ENCODE measurements around the gene FGF18. TPM values are rescaled to one million over a fixed set of nuclear protein-coding genes. Genes with fewer than 3 reads are reported as not detected.
A peak's percentile ranks its signal among the peaks of the same experiment; 100 is the strongest.

The FGF18 gene
- total RNA-seq, 1 experiment from 2014 or later = 0.94 TPM

DNA sequence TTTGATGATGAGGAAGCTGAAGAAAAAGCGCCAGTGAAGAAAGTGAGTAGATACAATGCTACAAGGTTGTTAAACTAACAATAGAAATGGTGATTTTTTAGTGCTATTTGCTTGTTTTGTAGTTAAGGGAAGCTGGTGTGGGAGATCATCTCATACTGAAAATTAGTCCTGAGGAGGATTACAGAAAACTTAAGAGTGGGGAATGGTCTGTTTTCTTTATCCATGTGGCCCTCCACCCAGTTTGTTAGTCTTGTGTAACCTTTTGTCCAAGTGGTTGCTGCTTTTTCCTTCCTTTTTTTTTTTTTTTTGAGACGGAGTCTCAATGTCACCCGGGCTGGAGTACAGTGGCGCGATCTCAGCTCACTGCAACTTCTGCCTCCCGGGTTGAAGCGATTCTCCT is 19.3 kb upstream of the FGF18 start:
- DNase-seq = no peak
- Histone ChIP-seq H2BK20ac (ENCODE audit: low read depth, low read length, poor library complexity, severe bottlenecking) (no peak overlapping the region), H2BK5ac (ENCODE audit: insufficient read length, low read length) (no peak overlapping the region), H2BK12ac (ENCODE audit: insufficient read length, low read depth, low read length) (no peak overlapping the region), H2AFZ (ENCODE audit: low read length) (no peak overlapping the region), H3K4me2 (ENCODE audit: insufficient read depth, insufficient read length, low read length) (no peak overlapping the region), H2BK120ac (ENCODE audit: low read depth, low read length, poor library complexity, severe bottlenecking) (no peak overlapping the region), H4K8ac (replicated peaks; ENCODE audit: insufficient read length, low read depth, low read length) (no peak overlapping the region), H3K79me2 (ENCODE audit: insufficient read depth, low read length) (peaks cover 62% of the 10 kb centered on the region; the same call in 1 of the 2 replicates), H2BK15ac (ENCODE audit: low read depth, low read length) (no peak overlapping the region), H3K4me1 (ENCODE audit: insufficient read depth, low read length) (no peaks in the 10 kb centered on the region), H4K5ac (ENCODE audit: insufficient read length, low read depth, low read length) (no peak overlapping the region), H3K23me2 (ENCODE audit: insufficient read length, low read depth, low read length, poor library complexity, severe bottlenecking) (no peaks in the 10 kb centered on the region), H3K9ac (ENCODE audit: extremely low read depth, insufficient read length, low read length) (no peak overlapping the region), H3K27ac (ENCODE audit: insufficient read length, low read depth, low read length) (no peak overlapping the region), H3K18ac (ENCODE audit: insufficient read length, low read depth, low read length) (no peak overlapping the region), H3K23ac (ENCODE audit: insufficient read length, low read depth, low read length) (no peak overlapping the region), H3K27me3 (ENCODE audit: insufficient read depth, low read length) (no peaks in the 10 kb centered on the region), H2AK5ac (ENCODE audit: insufficient read length, low read length) (no peak overlapping the region), H3K14ac (ENCODE audit: insufficient read depth, low read length) (no peak overlapping the region), H3K56ac (ENCODE audit: insufficient read length, low read depth, low read length) (no peak overlapping the region), H4K91ac (ENCODE audit: insufficient read length, low read depth, low read length) (no peak overlapping the region), H3K4ac (ENCODE audit: low read depth, low read length) (no peak overlapping the region), H4K20me1 (ENCODE audit: control insufficient read depth, insufficient read depth, insufficient read length) (no peaks in the 10 kb centered on the region), H3K79me1 (ENCODE audit: insufficient read depth, low read depth, low read length, poor library complexity, severe bottlenecking) (no peaks in the 10 kb centered on the region), H3T11ph (ENCODE audit: low read length) (no peak overlapping the region), H3K9me3 (ENCODE audit: control insufficient read depth, low read depth, low read length) (no peaks in the 10 kb centered on the region)
- H3K4me1 Mint-ChIP-seq = peaks cover 25 to 43% of the 10 kb centered on the region in 2 experiments
- peaks cover 0 to 6% of the 10 kb centered on the region in 2 experiments; a peak in 2 of 5 replicates for H3K9me3 Mint-ChIP-seq
- WGBS (ENCODE audit: extremely low coverage, insufficient read length, low lambda C conversion rate) = no CpG with 5 or more reads among the region's 7 CpGs
- H3K4me3 Mint-ChIP-seq = no peak overlapping the region
- H3K36me3 Mint-ChIP-seq (ENCODE audit: insufficient read depth in 1 of 3, low read depth in 3 of 3) = peaks cover 68 to 78% (median 76%) of the 10 kb centered on the region in 3 experiments
- H3K27ac Mint-ChIP-seq = peak overlapping the region in 1 of 3 experiments; percentile 28; a peak in 1 of 7 replicates
- TF ChIP-seq, protein P1, sequence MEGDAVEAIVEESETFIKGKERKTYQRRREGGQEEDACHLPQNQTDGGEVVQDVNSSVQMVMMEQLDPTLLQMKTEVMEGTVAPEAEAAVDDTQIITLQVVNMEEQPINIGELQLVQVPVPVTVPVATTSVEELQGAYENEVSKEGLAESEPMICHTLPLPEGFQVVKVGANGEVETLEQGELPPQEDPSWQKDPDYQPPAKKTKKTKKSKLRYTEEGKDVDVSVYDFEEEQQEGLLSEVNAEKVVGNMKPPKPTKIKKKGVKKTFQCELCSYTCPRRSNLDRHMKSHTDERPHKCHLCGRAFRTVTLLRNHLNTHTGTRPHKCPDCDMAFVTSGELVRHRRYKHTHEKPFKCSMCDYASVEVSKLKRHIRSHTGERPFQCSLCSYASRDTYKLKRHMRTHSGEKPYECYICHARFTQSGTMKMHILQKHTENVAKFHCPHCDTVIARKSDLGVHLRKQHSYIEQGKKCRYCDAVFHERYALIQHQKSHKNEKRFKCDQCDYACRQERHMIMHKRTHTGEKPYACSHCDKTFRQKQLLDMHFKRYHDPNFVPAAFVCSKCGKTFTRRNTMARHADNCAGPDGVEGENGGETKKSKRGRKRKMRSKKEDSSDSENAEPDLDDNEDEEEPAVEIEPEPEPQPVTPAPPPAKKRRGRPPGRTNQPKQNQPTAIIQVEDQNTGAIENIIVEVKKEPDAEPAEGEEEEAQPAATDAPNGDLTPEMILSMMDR (conservative IDR thresholded peaks at IDR 0.05) = no peak
- no peaks in the 10 kb centered on the region; the same call in 1 of the 2 replicates for H3K27me3 Mint-ChIP-seq (ENCODE audit: low read depth)
